Measurements from ENCODE around the gene PER1.

- no peak for TF ChIP-seq CTCF (IDR thresholded peaks at IDR 0.05)
- TF ChIP-seq POLR2A (IDR thresholded peaks at IDR 0.05) = no peak
Observed at GRCh38 chr17:8190506-8190905, 38.3 kb upstream of the PER1 start.

Data from vagina (tissue), 2 donors.